GM18526 (cell line): ENCODE measurements around the gene CDK13.

Experiments
- POLR2A ChIP-seq: IDR thresholded peaks from 3 replicates; pipeline ENCODE4 v1.6.1; 2011; ENCODE audit not compliant: insufficient read length; ENCODE audit errors: extremely low read depth

The CDK13 gene

GRCh38 chr7:39978230-39978934, 28.3 kb downstream of the CDK13 start:
- no peak for TF ChIP-seq POLR2A

GRCh38 chr7:39979406-39980073, 29.5 kb downstream of the CDK13 start:
- TF ChIP-seq POLR2A, result no peak

GRCh38 chr7:39985398-39985918, 35.4 kb downstream of the CDK13 start:
- TF ChIP-seq POLR2A, result no peak

DNA sequence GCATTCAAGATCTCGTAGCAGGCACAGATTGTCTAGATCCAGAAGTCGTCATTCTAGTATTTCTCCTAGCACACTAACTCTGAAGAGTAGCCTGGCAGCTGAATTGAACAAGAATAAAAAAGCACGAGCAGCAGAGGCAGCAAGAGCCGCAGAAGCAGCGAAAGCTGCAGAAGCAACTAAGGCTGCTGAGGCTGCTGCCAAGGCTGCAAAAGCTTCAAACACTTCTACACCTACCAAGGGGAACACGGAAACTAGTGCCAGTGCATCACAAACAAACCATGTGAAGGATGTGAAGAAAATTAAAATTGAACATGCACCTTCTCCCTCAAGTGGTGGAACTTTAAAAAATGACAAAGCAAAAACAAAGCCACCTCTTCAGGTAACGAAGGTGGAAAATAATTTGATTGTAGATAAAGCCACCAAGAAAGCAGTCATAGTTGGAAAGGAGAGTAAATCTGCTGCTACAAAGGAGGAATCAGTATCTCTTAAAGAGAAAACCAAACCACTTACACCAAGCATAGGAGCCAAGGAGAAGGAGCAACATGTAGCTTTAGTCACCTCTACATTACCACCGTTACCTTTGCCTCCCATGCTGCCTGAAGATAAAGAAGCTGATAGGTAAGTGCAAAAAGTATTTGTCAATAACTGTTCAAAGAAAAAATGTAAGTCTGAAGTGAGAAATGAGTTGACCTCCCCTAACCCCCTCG, 37.7 kb downstream of the CDK13 start:
- no peak for TF ChIP-seq POLR2A

GRCh38 chr7:40000734-40001315, 50.8 kb downstream of the CDK13 start:
- no peak for TF ChIP-seq POLR2A

GRCh38 chr7:40001649-40002048, 51.6 kb downstream of the CDK13 start:
- no peak for TF ChIP-seq POLR2A

DNA sequence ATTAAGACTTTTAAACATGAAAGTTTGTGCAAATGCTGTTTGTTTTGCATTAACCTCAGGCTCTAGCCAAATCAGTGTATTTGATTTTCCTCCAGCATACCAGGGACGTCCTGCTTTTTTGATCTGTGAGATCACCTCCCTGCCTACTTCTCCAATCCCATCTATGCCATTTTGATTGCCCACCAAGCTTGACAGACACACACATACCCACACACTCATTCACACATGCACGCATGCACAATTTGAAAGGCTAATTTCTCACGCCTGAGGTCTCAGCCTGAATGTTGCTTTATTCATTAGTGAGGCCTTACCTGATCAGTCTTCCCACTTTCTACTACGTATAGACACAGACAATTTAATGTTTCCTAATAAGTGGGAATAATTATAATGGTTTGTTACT, 53.5 kb downstream of the CDK13 start:
- TF ChIP-seq POLR2A, result no peak

DNA sequence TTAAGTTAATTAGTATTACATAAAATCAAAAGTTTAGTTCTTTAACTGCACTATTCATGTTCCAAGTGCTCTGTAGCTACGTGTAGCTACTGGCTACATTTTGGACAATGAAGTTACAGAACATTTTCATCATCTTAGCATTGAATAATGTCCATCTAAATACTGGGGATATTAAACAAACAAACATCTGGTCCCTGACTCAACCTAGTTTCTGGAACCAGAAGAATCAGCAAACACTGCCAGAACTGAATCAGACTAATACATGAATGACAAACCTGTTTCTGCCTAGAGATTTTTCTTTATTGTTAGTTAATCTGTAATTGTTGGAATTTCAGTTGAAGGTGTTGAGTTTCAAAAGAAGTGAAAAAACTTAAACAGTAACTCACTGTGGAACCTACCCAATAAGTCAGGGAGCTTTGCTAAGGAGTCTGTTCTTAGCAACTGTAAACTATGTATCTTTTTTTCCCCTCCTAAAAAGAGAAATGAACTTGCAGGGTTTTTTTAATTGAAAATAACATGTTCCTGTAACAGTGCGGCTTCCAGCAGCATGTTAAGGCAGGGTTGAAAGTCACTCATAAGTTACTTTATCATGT, 58.3 kb downstream of the CDK13 start:
- no peak for TF ChIP-seq POLR2A

GRCh38 chr7:40009301-40009700, 59.2 kb downstream of the CDK13 start:
- no peak for TF ChIP-seq POLR2A

DNA sequence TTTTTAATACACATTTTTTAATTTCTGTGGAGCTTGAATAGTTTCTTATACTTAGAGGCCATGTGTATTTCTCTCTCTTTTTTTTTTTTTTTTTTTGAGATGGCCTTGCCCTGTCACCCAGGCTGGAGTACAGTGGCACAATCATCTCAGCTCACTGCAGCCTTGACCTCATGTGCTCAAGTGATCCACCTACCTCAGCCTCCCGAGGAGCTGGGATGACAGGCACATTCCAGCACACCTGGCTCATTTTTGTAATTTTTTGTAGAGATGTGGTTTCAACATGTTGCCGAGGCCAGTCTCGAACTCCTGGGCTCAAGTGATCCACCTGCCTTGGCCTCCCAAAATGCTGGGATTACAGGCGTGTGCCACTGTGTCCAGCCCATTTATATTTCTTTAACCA, 64.3 kb downstream of the CDK13 start:
- TF ChIP-seq POLR2A, result no peak

GRCh38 chr7:40015790-40016296, 65.8 kb downstream of the CDK13 start:
- no peak for TF ChIP-seq POLR2A

DNA sequence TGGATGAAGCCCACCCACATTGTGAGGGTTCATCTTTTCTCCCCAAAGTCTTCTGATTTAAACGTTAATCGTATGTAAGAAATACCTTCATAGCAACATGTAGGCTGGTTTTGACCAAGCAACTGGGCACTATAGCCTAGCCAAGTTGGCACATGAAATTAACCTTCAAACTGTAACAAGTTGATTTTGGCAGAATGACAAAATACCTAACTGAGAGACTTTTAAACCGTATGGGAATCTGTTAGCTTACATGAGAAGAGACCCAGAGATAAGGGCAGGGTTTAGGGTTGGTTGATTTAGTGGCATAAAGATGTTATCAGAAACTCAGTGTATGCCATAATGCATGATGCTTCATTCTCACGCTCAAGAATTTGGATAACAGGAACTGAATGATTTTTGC, 69.5 kb downstream of the CDK13 start:
- TF ChIP-seq POLR2A, result no peak

DNA sequence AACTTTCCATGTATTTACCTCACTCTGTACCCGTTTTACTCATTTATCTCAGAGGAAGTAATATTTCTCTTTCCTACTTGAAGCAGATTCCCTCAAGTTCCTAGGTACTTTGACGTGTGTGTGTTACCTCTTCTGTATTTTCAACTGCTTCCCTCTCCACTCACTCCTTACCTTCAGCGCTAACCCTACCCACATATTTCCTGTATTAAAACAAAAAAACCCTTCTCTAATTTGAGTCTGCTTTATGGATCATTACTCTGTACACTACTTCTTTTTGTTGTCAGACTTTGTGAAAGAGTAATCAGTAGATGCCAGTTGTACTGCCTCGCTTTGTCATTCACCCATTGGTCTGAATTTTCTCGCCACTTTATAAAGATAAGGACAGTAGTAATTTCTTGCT, 74.0 kb downstream of the CDK13 start:
- TF ChIP-seq POLR2A, result no peak

GRCh38 chr7:40024841-40025240, 74.8 kb downstream of the CDK13 start:
- no peak for TF ChIP-seq POLR2A

DNA sequence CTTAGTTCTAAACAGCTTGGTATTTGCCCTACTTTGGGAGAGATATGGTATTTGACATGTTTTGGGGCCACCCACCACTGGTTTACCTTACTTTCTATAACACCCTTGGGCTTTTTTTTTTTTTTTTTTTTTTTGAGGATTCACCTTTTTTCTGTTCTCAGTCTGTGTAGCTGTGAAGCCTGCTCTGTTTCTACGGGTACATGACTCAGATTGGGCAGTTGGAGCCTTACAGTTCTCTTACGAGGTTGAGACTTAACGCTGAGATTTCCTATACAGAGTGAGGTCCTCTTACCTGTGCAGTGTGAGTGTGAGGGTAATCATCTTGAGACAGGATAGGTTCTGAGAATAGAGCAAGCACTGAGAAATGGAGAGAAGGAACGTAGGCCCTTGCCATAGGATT, 77.5 kb downstream of the CDK13 start:
- TF ChIP-seq POLR2A, result no peak
